ENCODE data around the gene ZMYM5. TPM values are rescaled to one million over a fixed set of nuclear protein-coding genes. Genes with fewer than 3 reads are reported as not detected.
A peak's percentile ranks its signal among the peaks of the same experiment; 100 is the strongest.
"Not testable (repeated sequence)": the region's sequence is repeated elsewhere in the genome, so short reads cannot be mapped to it uniquely, and the experiment has no call there.

Gene ZMYM5
- total RNA-seq, 3 donors from 2014 or later = 14.4 to 29.4 (median 20.3) TPM

- H3K27ac ChIP-seq = no peak overlapping the region
- TF ChIP-seq POLR2A (IDR thresholded peaks at IDR 0.05) (no peak), POLR2AphosphoS5 (IDR thresholded peaks at IDR 0.05) (no peak), CTCF (IDR thresholded peaks at IDR 0.05) (peak in 1 of 3 donors; percentile 40)
- peak in 1 of 2 donors; percentile 82 for DNase-seq (ENCODE audit: low spot score in 2 of 2)
- H3K4me3 ChIP-seq = no peak overlapping the region
- intact Hi-C loops (cut with DNase I; ENCODE audit: low total_unique reads) = no loop called here
- no peaks in the 10 kb centered on the region for H3K4me1 ChIP-seq
- H3K9me3 ChIP-seq = no peaks in the 10 kb centered on the region
- no peaks in the 10 kb centered on the region for H3K27me3 ChIP-seq
- no peaks in the 10 kb centered on the region for H3K36me3 ChIP-seq
Measured at GRCh38 chr13:19818223-19818842, 45.1 kb downstream of the ZMYM5 start.

GRCh38 chr13:19817510-19818158, 45.8 kb downstream of the ZMYM5 start:
- intact Hi-C loops (cut with DNase I; ENCODE audit: low total_unique reads) = no loop called here
- TF ChIP-seq POLR2AphosphoS5 (IDR thresholded peaks at IDR 0.05) (no peak), POLR2A (IDR thresholded peaks at IDR 0.05) (no peak), CTCF (IDR thresholded peaks at IDR 0.05) (no peak)
- H3K27ac ChIP-seq = no peak overlapping the region
- no peaks in the 10 kb centered on the region for H3K4me1 ChIP-seq
- no peaks in the 10 kb centered on the region for H3K36me3 ChIP-seq
- no peaks in the 10 kb centered on the region for H3K27me3 ChIP-seq
- no peak for DNase-seq (ENCODE audit: low spot score in 2 of 2)
- H3K9me3 ChIP-seq = no peaks in the 10 kb centered on the region
- H3K4me3 ChIP-seq = no peak overlapping the region

DNA sequence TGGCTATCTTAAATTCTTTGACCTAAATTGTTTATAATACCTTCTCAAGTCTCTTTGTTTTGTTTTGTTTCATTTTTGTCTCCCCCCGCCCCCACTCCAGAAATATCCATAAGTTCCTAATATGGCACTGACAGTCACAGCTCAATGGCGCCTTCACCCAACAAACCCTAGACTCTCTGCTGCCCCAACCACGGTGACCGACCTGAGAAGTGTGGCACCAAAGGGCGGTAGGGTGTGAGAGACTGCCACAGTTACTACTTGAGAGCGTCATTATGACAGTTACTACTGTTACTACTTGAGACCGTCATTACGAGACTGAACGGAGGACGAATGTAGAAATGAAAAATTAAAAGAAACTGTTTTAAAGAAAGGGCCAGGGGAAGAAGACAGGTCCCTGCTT, 46.3 kb downstream of the ZMYM5 start:
- Histone ChIP-seq H3K27ac (no peak overlapping the region), H3K36me3 (no peaks in the 10 kb centered on the region), H3K4me3 (no peak overlapping the region), H3K4me1 (no peaks in the 10 kb centered on the region), H3K9me3 (no peaks in the 10 kb centered on the region), H3K27me3 (no peaks in the 10 kb centered on the region)
- intact Hi-C loops (cut with DNase I; ENCODE audit: low total_unique reads) = no loop called here
- TF ChIP-seq POLR2A (IDR thresholded peaks at IDR 0.05) (no peak), CTCF (IDR thresholded peaks at IDR 0.05) (no peak), POLR2AphosphoS5 (IDR thresholded peaks at IDR 0.05) (no peak)
- DNase-seq (ENCODE audit: low spot score in 2 of 2) = no peak

GRCh38 chr13:19815842-19816241, 47.6 kb downstream of the ZMYM5 start:
- H3K27me3 ChIP-seq; H3K4me3 ChIP-seq; DNase-seq (ENCODE audit: low spot score in 2 of 2); intact Hi-C loops (cut with DNase I; ENCODE audit: low total_unique reads); H3K9me3 ChIP-seq; H3K36me3 ChIP-seq; H3K4me1 ChIP-seq; H3K27ac ChIP-seq: not testable (repeated sequence)

GRCh38 chr13:19810996-19811881, 52.2 kb downstream of the ZMYM5 start:
- H3K4me1 ChIP-seq = no peaks in the 10 kb centered on the region
- no peak overlapping the region for H3K4me3 ChIP-seq
- no peak for DNase-seq (ENCODE audit: low spot score in 2 of 2)
- H3K27me3 ChIP-seq = no peaks in the 10 kb centered on the region
- intact Hi-C loops (cut with DNase I; ENCODE audit: low total_unique reads) = loop anchor here (5.0 kb wide), 1 partner anchor 791 kb away; no protein-coding TSS in a partner anchor
- TF ChIP-seq POLR2AphosphoS5 (IDR thresholded peaks at IDR 0.05) = no peak
- TF ChIP-seq POLR2A (IDR thresholded peaks at IDR 0.05) = no peak
- no peak for TF ChIP-seq CTCF (IDR thresholded peaks at IDR 0.05)
- no peaks in the 10 kb centered on the region for H3K9me3 ChIP-seq
- no peaks in the 10 kb centered on the region for H3K36me3 ChIP-seq
- no peak overlapping the region for H3K27ac ChIP-seq

Data from breast epithelium (tissue), 4 donors.